SW 1271 (cell line): ENCODE results near the gene PTPRM.

Experiments used
- DNase-seq, 2 experiments: peaks; one replicate each; lab custom pipeline; 2025; lab: John Stamatoyannopoulos, UW

Gene PTPRM

GRCh38 chr18:7856733-7857132, 289.6 kb downstream of the PTPRM start:
- DNase-seq, result peak in 1 of 2 experiments; percentile 1

- DNase-seq, result no peak
These were observed 290.4 kb downstream of the PTPRM start for GRCh38 chr18:7857562-7857961.

GRCh38 chr18:7859122-7859521, 292.0 kb downstream of the PTPRM start:
- DNase-seq, result no peak

GRCh38 chr18:7870266-7870665, 303.1 kb downstream of the PTPRM start:
- no peak for DNase-seq

GRCh38 chr18:7870855-7871254, 303.7 kb downstream of the PTPRM start:
- no peak for DNase-seq

GRCh38 chr18:7871560-7872456, 304.7 kb downstream of the PTPRM start:
- no peak for DNase-seq

- DNase-seq, result peak in 1 of 2 experiments; percentile 4
These were observed 305.5 kb downstream of the PTPRM start for GRCh38 chr18:7872569-7872968.

GRCh38 chr18:7873316-7873715, 306.2 kb downstream of the PTPRM start:
- no peak for DNase-seq

GRCh38 chr18:7876354-7877104, 309.4 kb downstream of the PTPRM start:
- no peak for DNase-seq

GRCh38 chr18:7877609-7878008, 310.5 kb downstream of the PTPRM start:
- no peak for DNase-seq

GRCh38 chr18:7878265-7879211, 311.4 kb downstream of the PTPRM start:
- no peak for DNase-seq

- DNase-seq, result no peak
These were observed 312.6 kb downstream of the PTPRM start for GRCh38 chr18:7879717-7880116.

GRCh38 chr18:7885865-7886264, 318.7 kb downstream of the PTPRM start:
- DNase-seq, result no peak

GRCh38 chr18:7886436-7886835, 319.3 kb downstream of the PTPRM start:
- no peak for DNase-seq

- no peak for DNase-seq
These were observed 322.4 kb downstream of the PTPRM start for GRCh38 chr18:7889515-7889914.

GRCh38 chr18:7890075-7890474, 323.0 kb downstream of the PTPRM start:
- no peak for DNase-seq

- DNase-seq, result no peak
These were observed 325.4 kb downstream of the PTPRM start for GRCh38 chr18:7892556-7892955.

GRCh38 chr18:7894592-7894991, 327.5 kb downstream of the PTPRM start:
- no peak for DNase-seq

GRCh38 chr18:7895346-7895745, 328.2 kb downstream of the PTPRM start:
- no peak for DNase-seq

- DNase-seq, result no peak
These were observed 329.0 kb downstream of the PTPRM start for GRCh38 chr18:7896161-7896560.

GRCh38 chr18:7896805-7897518, 329.8 kb downstream of the PTPRM start:
- no peak for DNase-seq
